GM21526 (cell line): ENCODE results near the gene TMEM252.

Source experiments
- ATAC-seq: cut with Tn5 transposase; IDR thresholded peaks from one replicate; pipeline ENCODE4 v1.9.1; 2021; ENCODE audit warnings: moderate library complexity; ENCODE audit not compliant: unreplicated experiment, low FRiP score

TMEM252 gene

GRCh38 chr9:68540712-68541535 is at the start of gene TMEM252:
TSS of gene TMEM252 (minus strand) at chr9:68540883. CDS start at chr9:68540814, 69 bp downstream.
- ATAC-seq = no peak

- ATAC-seq = no peak
Observed at GRCh38 chr9:68585034-68585761, 44.5 kb upstream of the TMEM252 start.

GRCh38 chr9:68584189-68585033 is 43.7 kb upstream of the TMEM252 start:
- ATAC-seq = peak; percentile 92

- ATAC-seq = no peak
Observed at GRCh38 chr9:68581696-68582095, 41.0 kb upstream of the TMEM252 start.

- ATAC-seq = peak; percentile 87
Observed at GRCh38 chr9:68577774-68578591, 37.3 kb upstream of the TMEM252 start.

- no peak for ATAC-seq
Observed at GRCh38 chr9:68575817-68576216, 35.1 kb upstream of the TMEM252 start.

- no peak for ATAC-seq
Observed at GRCh38 chr9:68574150-68574549, 33.5 kb upstream of the TMEM252 start.

- no peak for ATAC-seq
Observed at GRCh38 chr9:68567565-68567964, 26.9 kb upstream of the TMEM252 start.

- no peak for ATAC-seq
Observed at GRCh38 chr9:68562461-68562860, 21.8 kb upstream of the TMEM252 start.

GRCh38 chr9:68560071-68560844 is 19.6 kb upstream of the TMEM252 start:
- ATAC-seq = no peak

GRCh38 chr9:68558545-68558944 is 17.9 kb upstream of the TMEM252 start:
- no peak for ATAC-seq

- ATAC-seq = no peak
Observed at GRCh38 chr9:68555437-68556150, 14.9 kb upstream of the TMEM252 start.

GRCh38 chr9:68552700-68553476 is 12.2 kb upstream of the TMEM252 start:
- ATAC-seq = no peak

- no peak for ATAC-seq
Observed at GRCh38 chr9:68551191-68551590, 10.5 kb upstream of the TMEM252 start.

GRCh38 chr9:68548241-68548640 is 7.6 kb upstream of the TMEM252 start:
- ATAC-seq = no peak

GRCh38 chr9:68547417-68547816 is 6.7 kb upstream of the TMEM252 start:
- no peak for ATAC-seq

- ATAC-seq = peak; percentile 79
Observed at GRCh38 chr9:68546596-68547390, 6.1 kb upstream of the TMEM252 start.
